Measurements from ENCODE around the gene VPS33B.

The VPS33B gene

GRCh38 chr15:90972133-90972532 is 50.3 kb downstream of the VPS33B start:
- H3K4me3 ChIP-seq (ENCODE audit: low read depth, low read length): no peak overlapping the region
- TF ChIP-seq MYC (IDR thresholded peaks at IDR 0.05; ENCODE audit: low read depth, low read length) (no peak), MAX (IDR thresholded peaks at IDR 0.05; ENCODE audit: low read depth, low read length) (no peak), POLR2A (IDR thresholded peaks at IDR 0.05; ENCODE audit: extremely low read depth, insufficient read length) (no peak), CTCF (IDR thresholded peaks at IDR 0.05; ENCODE audit: low read depth, low read length) (no peak)
- no peak for DNase-seq (ENCODE audit: low read depth)

DNA sequence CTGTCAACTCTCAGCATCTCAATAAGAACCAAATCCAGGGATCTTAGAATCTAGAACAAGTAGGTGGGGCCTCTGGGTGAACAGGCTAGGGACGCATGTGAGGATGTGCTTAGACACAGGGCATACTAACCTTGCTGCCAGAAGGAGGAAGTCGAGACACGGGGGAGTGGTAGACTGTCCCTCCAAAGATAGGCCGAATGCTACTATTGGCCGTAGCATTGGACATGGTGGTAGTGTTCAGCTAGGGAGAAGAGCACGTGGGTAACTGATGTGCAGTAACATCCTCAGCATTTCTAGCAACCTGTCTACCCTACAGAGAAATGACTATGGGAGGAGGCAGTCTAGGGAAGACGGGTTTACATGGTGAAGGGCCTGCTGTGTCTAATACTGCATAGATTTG is 52.1 kb downstream of the VPS33B start:
- DNase-seq (ENCODE audit: low read depth): peak; percentile 81
- TF ChIP-seq MAX (IDR thresholded peaks at IDR 0.05; ENCODE audit: low read depth, low read length): peak; percentile 96
- TF ChIP-seq CTCF (IDR thresholded peaks at IDR 0.05; ENCODE audit: low read depth, low read length): no peak
- no peak for TF ChIP-seq POLR2A (IDR thresholded peaks at IDR 0.05; ENCODE audit: extremely low read depth, insufficient read length)
- TF ChIP-seq MYC (IDR thresholded peaks at IDR 0.05; ENCODE audit: low read depth, low read length): peak; percentile 78
- H3K4me3 ChIP-seq (ENCODE audit: low read depth, low read length): no peak overlapping the region

DNA sequence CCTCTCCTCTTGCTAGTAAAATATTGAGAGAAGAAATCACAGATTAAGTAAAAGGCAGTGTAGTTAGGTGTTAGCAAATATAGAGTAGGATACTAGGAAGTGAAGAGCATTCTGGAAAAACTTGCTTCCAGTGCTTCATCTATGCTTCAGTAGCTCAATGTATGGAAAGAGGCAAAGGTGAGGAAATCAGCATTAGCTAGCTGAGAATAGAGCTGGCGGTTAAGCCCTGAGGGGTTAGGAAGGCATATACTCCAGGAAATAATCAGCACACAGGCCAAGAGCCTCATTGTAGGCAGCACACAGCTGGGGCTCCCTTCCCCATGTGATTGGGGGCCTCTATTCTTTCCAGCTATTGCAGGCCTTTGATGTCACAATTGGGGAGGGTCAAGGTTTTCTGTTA is 54.0 kb downstream of the VPS33B start:
- DNase-seq (ENCODE audit: low read depth): no peak
- TF ChIP-seq POLR2A (IDR thresholded peaks at IDR 0.05; ENCODE audit: extremely low read depth, insufficient read length): no peak
- TF ChIP-seq MAX (IDR thresholded peaks at IDR 0.05; ENCODE audit: low read depth, low read length): no peak
- TF ChIP-seq MYC (IDR thresholded peaks at IDR 0.05; ENCODE audit: low read depth, low read length): no peak
- TF ChIP-seq CTCF (IDR thresholded peaks at IDR 0.05; ENCODE audit: low read depth, low read length): no peak
- H3K4me3 ChIP-seq (ENCODE audit: low read depth, low read length): no peak overlapping the region

- DNase-seq (ENCODE audit: low read depth): no peak
- no peak overlapping the region for H3K4me3 ChIP-seq (ENCODE audit: low read depth, low read length)
- no peak for TF ChIP-seq CTCF (IDR thresholded peaks at IDR 0.05; ENCODE audit: low read depth, low read length)
- TF ChIP-seq MAX (IDR thresholded peaks at IDR 0.05; ENCODE audit: low read depth, low read length): no peak
- no peak for TF ChIP-seq MYC (IDR thresholded peaks at IDR 0.05; ENCODE audit: low read depth, low read length)
- no peak for TF ChIP-seq POLR2A (IDR thresholded peaks at IDR 0.05; ENCODE audit: extremely low read depth, insufficient read length)
Observed at GRCh38 chr15:90967206-90967605, 55.2 kb downstream of the VPS33B start.

DNA sequence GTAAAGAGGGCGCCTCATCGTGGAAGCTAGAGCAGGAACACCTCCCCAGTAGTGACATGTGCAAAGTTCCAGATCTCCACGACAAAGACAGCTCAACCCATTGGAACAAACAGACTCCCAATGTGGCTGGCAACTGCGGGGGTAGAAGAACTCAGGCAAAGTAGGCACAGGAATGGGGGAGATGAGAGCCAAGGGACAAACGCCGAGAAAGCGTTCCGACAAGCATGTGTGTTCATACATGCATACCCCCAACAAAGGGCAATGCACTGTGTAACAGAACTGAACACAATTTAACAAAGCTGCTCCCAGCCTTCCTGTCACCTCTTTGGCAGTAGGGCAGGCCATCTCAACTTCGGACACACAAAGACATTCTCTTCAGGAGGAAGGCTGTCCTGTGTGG is 56.1 kb downstream of the VPS33B start:
- no peak overlapping the region for H3K4me3 ChIP-seq (ENCODE audit: low read depth, low read length)
- TF ChIP-seq CTCF (IDR thresholded peaks at IDR 0.05; ENCODE audit: low read depth, low read length) (no peak), MAX (IDR thresholded peaks at IDR 0.05; ENCODE audit: low read depth, low read length) (no peak), MYC (IDR thresholded peaks at IDR 0.05; ENCODE audit: low read depth, low read length) (no peak), POLR2A (IDR thresholded peaks at IDR 0.05; ENCODE audit: extremely low read depth, insufficient read length) (no peak)
- no peak for DNase-seq (ENCODE audit: low read depth)

DNA sequence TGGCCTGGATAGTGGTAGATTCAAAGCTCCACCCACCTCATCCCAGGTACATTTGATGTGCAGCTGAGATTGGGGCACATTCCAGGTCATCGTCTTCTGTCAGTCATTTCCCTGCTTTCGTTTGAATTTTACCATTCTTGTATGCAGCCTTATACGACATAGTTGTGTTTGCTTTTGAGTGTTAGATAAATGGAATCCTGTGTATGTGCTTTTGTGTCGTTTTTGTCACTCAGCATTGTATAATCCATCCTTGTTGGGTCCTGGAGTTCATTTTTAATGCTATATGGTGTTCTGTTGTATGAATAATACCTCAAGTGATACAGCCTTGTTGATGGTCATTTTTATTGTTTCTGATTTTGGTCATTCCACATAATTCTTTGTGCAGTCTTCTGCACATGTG is 60.4 kb downstream of the VPS33B start:
- no peak for DNase-seq (ENCODE audit: low read depth)
- H3K4me3 ChIP-seq (ENCODE audit: low read depth, low read length): no peak overlapping the region
- TF ChIP-seq CTCF (IDR thresholded peaks at IDR 0.05; ENCODE audit: low read depth, low read length): no peak
- TF ChIP-seq MAX (IDR thresholded peaks at IDR 0.05; ENCODE audit: low read depth, low read length): no peak
- TF ChIP-seq MYC (IDR thresholded peaks at IDR 0.05; ENCODE audit: low read depth, low read length): no peak

Data from NB4 (cell line).